CD4-positive, CD25-positive, alpha-beta regulatory T cell (primary cell): ENCODE data around the gene GABBR2. TPM values are rescaled to one million over a fixed set of nuclear protein-coding genes. Genes with fewer than 3 reads are reported as not detected.

ENCODE experiments used
- ATAC-seq, 2 donors: fragments of 150-1000 bp; cut with Tn5 transposase; one replicate each; pipeline ENCODE4 v1.10.0; 2021; ENCODE audit warnings: low read depth in 2 of 2, moderate number of reproducible peaks in 2 of 2, moderate library complexity in 1 of 2
- DNase-seq, 3 donors: peaks; one replicate each; pipeline versions ENCODE4 v3.0.0 to v3.0.0-alpha.2; 2012 to 2022; ENCODE audit warnings: mixed read lengths in 1 of 3
- H3K27ac ChIP-seq: one replicate; pipeline ENCODE4 v1.7.0; 2013; ENCODE audit warnings: mild to moderate bottlenecking, low read length; ENCODE audit not compliant: insufficient read depth, poor library complexity, severe bottlenecking
- H3K27me3 ChIP-seq: one replicate; pipeline ENCODE4 v1.7.0; 2013; ENCODE audit warnings: low read length; ENCODE audit not compliant: control insufficient read depth, insufficient read depth
- H3K36me3 ChIP-seq: one replicate; pipeline ENCODE4 v1.7.0; 2013; ENCODE audit warnings: mild to moderate bottlenecking, low read length, moderate library complexity; ENCODE audit not compliant: control insufficient read depth, insufficient read depth
- H3K4me1 ChIP-seq: 2 replicates; pipeline ENCODE4 v1.7.0; 2013; ENCODE audit warnings: mild to moderate bottlenecking, low read length; ENCODE audit not compliant: insufficient read depth, control insufficient read depth, poor library complexity, severe bottlenecking
- H3K4me3 ChIP-seq: one replicate; pipeline ENCODE4 v1.7.0; 2013; ENCODE audit warnings: low read depth, mild to moderate bottlenecking, low read length, moderate library complexity
- H3K9me3 ChIP-seq, 2 experiments: 1 replicate in 1 of 2; 2 replicates in 1 of 2; pipeline ENCODE4 v1.7.0; 2013; ENCODE audit warnings: low read length in 2 of 2, mild to moderate bottlenecking in 1 of 2, moderate library complexity in 1 of 2; ENCODE audit not compliant: control insufficient read depth in 2 of 2
- H3K27ac Mint-ChIP-seq, 3 donors: one replicate each; pipeline ENCODE4 v1.8.0; 2020 to 2022; ENCODE audit warnings: mild to moderate bottlenecking in 3 of 3, mixed read lengths in 3 of 3, moderate library complexity in 2 of 3
- H3K27me3 Mint-ChIP-seq: one replicate; pipeline ENCODE4 v1.8.0; 2022; ENCODE audit warnings: mild to moderate bottlenecking, mixed read lengths
- H3K36me3 Mint-ChIP-seq: one replicate; pipeline ENCODE4 v1.8.0; 2020; ENCODE audit warnings: mixed read lengths
- H3K4me1 Mint-ChIP-seq, 4 donors: one replicate each; pipeline ENCODE4 v1.8.0; 2020 to 2022; ENCODE audit warnings: mixed read lengths in 4 of 4, mild to moderate bottlenecking in 1 of 4
- H3K4me3 Mint-ChIP-seq, 4 donors: one replicate each; pipeline ENCODE4 v1.8.0; 2020 to 2022; ENCODE audit warnings: mild to moderate bottlenecking in 4 of 4, mixed read lengths in 4 of 4, moderate library complexity in 3 of 4
- H3K9me3 Mint-ChIP-seq, 7 donors: one replicate each; pipeline ENCODE4 v1.8.0; 2020 to 2022; ENCODE audit warnings: mixed read lengths in 7 of 7, mild to moderate bottlenecking in 3 of 7, moderate library complexity in 2 of 7
- polyA plus RNA-seq, 4 donors: library from polyadenylated mRNA; unstranded; fragments of 300-500 nt; fragmentation: Illumina TruSeq; gene quantifications; one replicate each; pipeline ENCODE4 v1.2.3, GENCODE V29; 2021
- total RNA-seq: library from RNA; stranded (reverse); gene quantifications from one replicate; pipeline ENCODE4 v1.2.3, GENCODE V29; 2022

GABBR2 gene
- total and polyA plus RNA-seq, 5 donors from 2014 or later, result not detected

- H3K4me3 ChIP-seq, result no peak overlapping the region
- H3K9me3 ChIP-seq, result no peaks in the 10 kb centered on the region
- no peak overlapping the region for H3K27ac Mint-ChIP-seq
- H3K36me3 Mint-ChIP-seq, result peaks cover 5% of the 10 kb centered on the region
- H3K4me3 Mint-ChIP-seq, result no peak overlapping the region
- H3K4me1 ChIP-seq, result no peaks in the 10 kb centered on the region
- no peak overlapping the region for H3K27ac ChIP-seq
- no peaks in the 10 kb centered on the region for H3K9me3 Mint-ChIP-seq
- no peak for DNase-seq
- peaks cover 14% of the 10 kb centered on the region for H3K27me3 Mint-ChIP-seq
- H3K36me3 ChIP-seq, result no peaks in the 10 kb centered on the region
- H3K27me3 ChIP-seq, result peaks cover 6% of the 10 kb centered on the region
- ATAC-seq, result no peak
- H3K4me1 Mint-ChIP-seq, result no peaks in the 10 kb centered on the region
Observed at GRCh38 chr9:98331536-98332259, 377.0 kb downstream of the GABBR2 start.

- Mint-ChIP-seq H3K36me3 (peaks cover 3% of the 10 kb centered on the region), H3K4me3 (no peak overlapping the region), H3K27ac (no peak overlapping the region), H3K27me3 (peaks cover 14% of the 10 kb centered on the region), H3K4me1 (no peaks in the 10 kb centered on the region), H3K9me3 (no peaks in the 10 kb centered on the region)
- no peaks in the 10 kb centered on the region for H3K36me3 ChIP-seq
- no peaks in the 10 kb centered on the region for H3K9me3 ChIP-seq
- peaks cover 6% of the 10 kb centered on the region for H3K27me3 ChIP-seq
- ATAC-seq (no peak), DNase-seq (no peak)
- no peak overlapping the region for H3K4me3 ChIP-seq
- H3K4me1 ChIP-seq, result no peaks in the 10 kb centered on the region
- H3K27ac ChIP-seq, result no peak overlapping the region
Observed at GRCh38 chr9:98330831-98331230, 377.9 kb downstream of the GABBR2 start.

- Mint-ChIP-seq H3K4me3 (no peak overlapping the region), H3K9me3 (no peaks in the 10 kb centered on the region), H3K27me3 (peaks cover 14% of the 10 kb centered on the region), H3K4me1 (peaks cover 0 to 1% (median 0%) of the 10 kb centered on the region in 4 donors), H3K36me3 (no peaks in the 10 kb centered on the region), H3K27ac (no peak overlapping the region)
- DNase-seq, result no peak
- ATAC-seq, result no peak
- Histone ChIP-seq H3K36me3 (no peaks in the 10 kb centered on the region), H3K4me3 (no peak overlapping the region), H3K27ac (no peak overlapping the region), H3K4me1 (no peaks in the 10 kb centered on the region), H3K27me3 (peaks cover 6% of the 10 kb centered on the region), H3K9me3 (no peaks in the 10 kb centered on the region)
Observed at GRCh38 chr9:98329904-98330303, 378.8 kb downstream of the GABBR2 start.

- ATAC-seq (no peak), DNase-seq (no peak)
- no peak overlapping the region for H3K27ac ChIP-seq
- Mint-ChIP-seq H3K4me1 (peaks cover 0 to 7% (median 0%) of the 10 kb centered on the region in 4 donors), H3K27ac (no peak overlapping the region), H3K4me3 (no peak overlapping the region), H3K36me3 (no peaks in the 10 kb centered on the region), H3K9me3 (no peaks in the 10 kb centered on the region), H3K27me3 (peaks cover 18% of the 10 kb centered on the region)
- H3K9me3 ChIP-seq, result no peaks in the 10 kb centered on the region
- H3K36me3 ChIP-seq, result no peaks in the 10 kb centered on the region
- no peaks in the 10 kb centered on the region for H3K4me1 ChIP-seq
- H3K4me3 ChIP-seq, result no peak overlapping the region
- peaks cover 6% of the 10 kb centered on the region for H3K27me3 ChIP-seq
Observed at GRCh38 chr9:98329281-98329680, 379.5 kb downstream of the GABBR2 start.

GRCh38 chr9:98328770-98329169, 380.0 kb downstream of the GABBR2 start:
- peaks cover 6% of the 10 kb centered on the region for H3K27me3 ChIP-seq
- H3K27ac ChIP-seq, result no peak overlapping the region
- Mint-ChIP-seq H3K4me3 (no peak overlapping the region), H3K9me3 (no peaks in the 10 kb centered on the region), H3K27ac (no peak overlapping the region), H3K4me1 (peaks cover 0 to 11% (median 0%) of the 10 kb centered on the region in 4 donors), H3K27me3 (peaks cover 14% of the 10 kb centered on the region), H3K36me3 (no peaks in the 10 kb centered on the region)
- H3K4me3 ChIP-seq, result no peak overlapping the region
- DNase-seq (no peak), ATAC-seq (no peak)
- H3K9me3 ChIP-seq, result no peaks in the 10 kb centered on the region
- H3K36me3 ChIP-seq, result no peaks in the 10 kb centered on the region
- no peaks in the 10 kb centered on the region for H3K4me1 ChIP-seq

- Mint-ChIP-seq H3K27ac (peak overlapping the region in 1 of 3 donors; percentile 23), H3K4me1 (peaks cover 0 to 17% (median 0%) of the 10 kb centered on the region in 4 donors), H3K27me3 (peaks cover 14% of the 10 kb centered on the region), H3K4me3 (peak overlapping the region in 1 of 4 donors; percentile 55), H3K9me3 (no peaks in the 10 kb centered on the region), H3K36me3 (no peaks in the 10 kb centered on the region)
- H3K4me3 ChIP-seq, result no peak overlapping the region
- ATAC-seq, result no peak
- H3K27ac ChIP-seq, result no peak overlapping the region
- H3K36me3 ChIP-seq, result no peaks in the 10 kb centered on the region
- H3K9me3 ChIP-seq, result no peaks in the 10 kb centered on the region
- no peak for DNase-seq
- no peaks in the 10 kb centered on the region for H3K4me1 ChIP-seq
- peaks cover 6% of the 10 kb centered on the region for H3K27me3 ChIP-seq
Observed at GRCh38 chr9:98328141-98328540, 380.6 kb downstream of the GABBR2 start.

GRCh38 chr9:98327249-98327561, 381.5 kb downstream of the GABBR2 start:
- Mint-ChIP-seq H3K4me1 (peaks cover 0 to 23% (median 0%) of the 10 kb centered on the region in 4 donors), H3K27ac (no peak overlapping the region), H3K4me3 (no peak overlapping the region), H3K9me3 (no peaks in the 10 kb centered on the region), H3K27me3 (peaks cover 14% of the 10 kb centered on the region), H3K36me3 (no peaks in the 10 kb centered on the region)
- Histone ChIP-seq H3K4me1 (no peaks in the 10 kb centered on the region), H3K9me3 (no peaks in the 10 kb centered on the region), H3K36me3 (no peaks in the 10 kb centered on the region), H3K27ac (no peak overlapping the region), H3K4me3 (no peak overlapping the region), H3K27me3 (peaks cover 6% of the 10 kb centered on the region)
- DNase-seq (no peak), ATAC-seq (no peak)
